ENCODE measurements around the gene LMNA.

The LMNA gene

DNA sequence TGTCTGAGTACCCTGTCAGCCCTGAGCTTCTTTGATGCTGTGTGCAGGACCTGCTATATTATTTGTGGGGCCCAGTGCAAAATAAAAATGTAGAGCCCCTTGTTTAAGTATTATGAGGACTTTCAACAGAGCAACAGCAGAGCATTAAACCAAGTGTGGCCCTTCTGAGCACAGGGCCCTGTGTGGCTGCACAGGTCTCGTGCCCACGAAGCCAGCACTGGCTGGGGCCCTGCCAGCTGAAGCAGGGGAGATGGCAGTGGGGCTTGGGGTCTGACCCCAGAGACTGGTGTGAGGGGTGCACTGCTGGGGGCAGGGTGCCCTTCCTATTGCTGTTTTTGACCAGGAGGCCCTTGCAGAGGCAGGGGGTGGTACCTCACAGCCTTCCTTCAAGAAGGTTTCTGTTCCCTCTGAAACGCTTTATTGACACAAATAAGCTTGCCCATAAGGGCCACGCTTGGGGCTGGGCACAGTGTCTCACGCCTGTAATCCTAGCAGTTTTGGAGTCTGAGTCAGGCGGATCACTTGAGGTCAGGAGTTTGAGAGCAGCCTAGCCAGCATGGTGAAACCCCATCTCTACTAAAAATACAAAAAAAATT lies 36.7 kb downstream of the LMNA start:
- no peak overlapping the region for H3K4me3 ChIP-seq (ENCODE audit: control insufficient read depth, low read depth, low read length)
- peak; percentile 60 for DNase-seq (ENCODE audit: low read depth)
- TF ChIP-seq, protein P1, sequence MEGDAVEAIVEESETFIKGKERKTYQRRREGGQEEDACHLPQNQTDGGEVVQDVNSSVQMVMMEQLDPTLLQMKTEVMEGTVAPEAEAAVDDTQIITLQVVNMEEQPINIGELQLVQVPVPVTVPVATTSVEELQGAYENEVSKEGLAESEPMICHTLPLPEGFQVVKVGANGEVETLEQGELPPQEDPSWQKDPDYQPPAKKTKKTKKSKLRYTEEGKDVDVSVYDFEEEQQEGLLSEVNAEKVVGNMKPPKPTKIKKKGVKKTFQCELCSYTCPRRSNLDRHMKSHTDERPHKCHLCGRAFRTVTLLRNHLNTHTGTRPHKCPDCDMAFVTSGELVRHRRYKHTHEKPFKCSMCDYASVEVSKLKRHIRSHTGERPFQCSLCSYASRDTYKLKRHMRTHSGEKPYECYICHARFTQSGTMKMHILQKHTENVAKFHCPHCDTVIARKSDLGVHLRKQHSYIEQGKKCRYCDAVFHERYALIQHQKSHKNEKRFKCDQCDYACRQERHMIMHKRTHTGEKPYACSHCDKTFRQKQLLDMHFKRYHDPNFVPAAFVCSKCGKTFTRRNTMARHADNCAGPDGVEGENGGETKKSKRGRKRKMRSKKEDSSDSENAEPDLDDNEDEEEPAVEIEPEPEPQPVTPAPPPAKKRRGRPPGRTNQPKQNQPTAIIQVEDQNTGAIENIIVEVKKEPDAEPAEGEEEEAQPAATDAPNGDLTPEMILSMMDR (conservative IDR thresholded peaks at IDR 0.05; ENCODE audit: control insufficient read depth, insufficient read depth, low read depth, low read length): no peak

DNA sequence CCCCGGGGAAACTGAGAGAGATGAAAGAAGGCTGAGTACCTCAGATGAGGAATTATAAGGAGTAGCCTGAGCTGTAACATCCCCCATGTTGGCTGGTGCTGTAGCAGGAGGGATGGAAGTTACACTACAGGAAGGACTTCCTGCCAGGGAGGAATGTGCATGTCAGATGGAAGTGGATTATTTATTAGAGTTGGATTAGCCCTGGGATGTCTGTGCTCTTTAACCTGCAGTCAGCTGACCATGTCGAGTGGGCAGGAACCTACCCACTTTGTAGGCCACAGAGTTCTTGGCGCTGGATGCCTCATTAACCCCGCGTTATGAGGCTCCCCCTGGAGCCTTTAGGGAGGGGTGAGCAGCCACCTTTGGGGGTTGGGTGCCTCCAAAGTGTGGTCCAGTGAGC lies 38.1 kb downstream of the LMNA start:
- no peak overlapping the region for H3K4me3 ChIP-seq (ENCODE audit: control insufficient read depth, low read depth, low read length)
- DNase-seq (ENCODE audit: low read depth): no peak
- TF ChIP-seq, protein P1 (conservative IDR thresholded peaks at IDR 0.05; ENCODE audit: control insufficient read depth, insufficient read depth, low read depth, low read length): no peak

DNA sequence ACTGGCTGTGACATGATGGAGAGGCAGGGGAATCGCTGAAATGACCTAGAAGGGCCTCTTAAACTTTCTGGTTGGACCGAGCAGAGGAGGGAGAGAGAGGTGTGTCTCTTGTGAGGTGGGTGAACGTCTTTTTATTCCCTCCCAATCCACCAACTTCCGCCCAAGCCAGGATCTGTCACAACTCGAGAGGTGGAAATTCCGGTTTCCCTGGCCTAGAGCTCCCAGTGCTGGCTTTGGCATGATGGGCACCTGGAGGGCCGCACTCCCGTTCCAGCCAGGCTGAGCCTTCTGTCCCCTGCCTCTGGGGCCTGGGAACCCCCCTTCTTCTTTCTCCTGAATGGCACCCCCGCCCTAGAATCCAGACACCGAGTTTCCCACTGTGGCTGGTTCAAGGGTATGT lies 38.9 kb downstream of the LMNA start, which contains the start of gene SEMA4A:
SEMA4A (plus strand) TSS at position 224 of the 400 bp plus-strand sequence. CDS start 994 bp downstream, outside the sequence.
- no peak within 1 kb of the TSS for H3K4me3 ChIP-seq (ENCODE audit: control insufficient read depth, low read depth, low read length)
- DNase-seq (ENCODE audit: low read depth): no peak
- TF ChIP-seq, protein P1 (conservative IDR thresholded peaks at IDR 0.05; ENCODE audit: control insufficient read depth, insufficient read depth, low read depth, low read length): no peak

DNA sequence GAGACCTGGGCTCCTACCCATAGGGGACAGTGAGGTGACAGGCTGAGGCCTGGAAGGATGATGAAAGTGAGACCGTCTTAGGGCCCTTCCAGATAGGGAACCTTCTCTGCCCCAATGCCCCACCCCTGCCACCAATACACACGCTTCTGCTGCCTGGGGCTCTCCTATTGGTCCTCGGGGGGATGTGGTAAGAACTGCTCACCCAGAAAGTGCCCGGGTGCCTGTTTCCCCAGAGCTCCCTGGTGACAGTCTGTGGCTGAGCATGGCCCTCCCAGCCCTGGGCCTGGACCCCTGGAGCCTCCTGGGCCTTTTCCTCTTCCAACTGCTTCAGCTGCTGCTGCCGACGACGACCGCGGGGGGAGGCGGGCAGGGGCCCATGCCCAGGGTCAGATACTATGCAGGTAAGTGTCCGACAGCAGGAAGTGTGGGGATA lies 39.8 kb downstream of the LMNA start:
- H3K4me3 ChIP-seq (ENCODE audit: control insufficient read depth, low read depth, low read length): no peak overlapping the region
- TF ChIP-seq, protein P1 (conservative IDR thresholded peaks at IDR 0.05; ENCODE audit: control insufficient read depth, insufficient read depth, low read depth, low read length): no peak
- no peak for DNase-seq (ENCODE audit: low read depth)

DNA sequence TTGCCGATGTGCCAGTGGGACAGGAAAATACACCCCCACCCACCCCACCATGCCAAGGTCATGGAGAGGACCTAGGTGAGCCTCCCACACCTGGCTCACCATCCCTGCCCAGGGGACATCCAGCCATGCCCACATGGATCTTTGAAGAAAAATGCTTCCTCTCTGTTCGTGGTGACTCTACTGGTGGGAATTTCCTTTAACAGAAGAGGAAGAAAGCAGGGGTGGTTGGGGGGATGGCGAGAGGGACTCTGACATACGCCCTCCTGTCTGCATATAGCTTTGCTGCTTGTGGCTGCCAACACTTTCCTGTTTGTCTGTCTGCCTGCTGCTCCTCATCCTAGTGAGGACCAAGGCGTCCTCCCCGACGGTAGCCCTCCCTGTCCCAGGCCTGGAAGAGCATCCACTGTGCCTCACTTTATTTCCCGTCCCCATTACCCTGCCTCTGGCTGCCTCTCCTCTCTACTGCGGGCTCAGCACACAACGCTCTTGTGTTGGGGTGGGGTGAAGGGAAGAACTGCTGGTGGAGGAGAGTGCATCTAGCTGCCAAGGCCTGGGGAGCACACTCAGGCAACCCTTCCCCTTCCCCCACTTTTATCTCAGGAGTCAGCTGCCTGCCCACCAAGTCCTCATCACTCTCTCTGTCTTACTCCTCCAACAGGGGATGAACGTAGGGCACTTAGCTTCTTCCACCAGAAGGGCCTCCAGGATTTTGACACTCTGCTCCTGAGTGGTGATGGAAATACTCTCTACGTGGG lies 41.4 kb downstream of the LMNA start:
- no peak overlapping the region for H3K4me3 ChIP-seq (ENCODE audit: control insufficient read depth, low read depth, low read length)
- TF ChIP-seq, protein P1 (conservative IDR thresholded peaks at IDR 0.05; ENCODE audit: control insufficient read depth, insufficient read depth, low read depth, low read length): no peak
- no peak for DNase-seq (ENCODE audit: low read depth)

DNA sequence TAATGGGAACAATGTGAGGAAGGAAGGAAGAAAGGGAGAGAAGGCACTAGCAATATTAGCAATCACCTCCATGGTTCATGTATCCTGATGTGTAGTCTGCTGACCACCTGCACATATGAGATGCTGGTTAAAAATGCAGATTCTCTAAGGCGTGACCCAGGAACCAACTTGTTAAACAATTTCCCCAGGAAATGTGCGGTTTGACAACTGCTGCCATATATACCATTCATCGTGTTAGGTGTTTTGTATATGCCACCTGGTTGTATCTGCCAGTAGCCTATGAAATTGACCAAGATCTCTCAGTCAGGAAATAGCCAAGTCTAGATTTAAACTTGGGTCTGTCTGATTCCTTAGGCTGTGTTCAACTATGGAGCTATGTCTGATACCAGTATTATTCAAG lies 43.0 kb downstream of the LMNA start:
- no peak overlapping the region for H3K4me3 ChIP-seq (ENCODE audit: control insufficient read depth, low read depth, low read length)
- TF ChIP-seq, protein P1 (conservative IDR thresholded peaks at IDR 0.05; ENCODE audit: control insufficient read depth, insufficient read depth, low read depth, low read length): no peak
- no peak for DNase-seq (ENCODE audit: low read depth)

All from fibroblast of mammary gland (primary cell).